ENCODE results near the gene TPBGL.

TPBGL gene

GRCh38 chr11:75212411-75212810, 28.2 kb upstream of the TPBGL start:
- no peak for DNase-seq (ENCODE audit: low spot score)

GRCh38 chr11:75214411-75214821, 26.2 kb upstream of the TPBGL start:
- DNase-seq (ENCODE audit: low spot score) = peak; percentile 28

GRCh38 chr11:75214843-75215242, 25.7 kb upstream of the TPBGL start:
- no peak for DNase-seq (ENCODE audit: low spot score)

GRCh38 chr11:75219869-75220268, 20.7 kb upstream of the TPBGL start:
- DNase-seq (ENCODE audit: low spot score) = no peak

GRCh38 chr11:75223954-75224643, 16.5 kb upstream of the TPBGL start:
- no peak for DNase-seq (ENCODE audit: low spot score)

- DNase-seq (ENCODE audit: low spot score) = no peak
Observed at GRCh38 chr11:75225794-75226193, 14.8 kb upstream of the TPBGL start.

GRCh38 chr11:75229466-75229865, 11.1 kb upstream of the TPBGL start:
- DNase-seq (ENCODE audit: low spot score) = no peak

- no peak for DNase-seq (ENCODE audit: low spot score)
Observed at GRCh38 chr11:75230621-75231020, 10.0 kb upstream of the TPBGL start.

GRCh38 chr11:75233754-75234172, 6.8 kb upstream of the TPBGL start:
- DNase-seq (ENCODE audit: low spot score) = peak; percentile 12

GRCh38 chr11:75236062-75236461, 4.5 kb upstream of the TPBGL start:
- no peak for DNase-seq (ENCODE audit: low spot score)

- DNase-seq (ENCODE audit: low spot score) = no peak
Observed at GRCh38 chr11:75237050-75237449, 3.5 kb upstream of the TPBGL start.

- no peak for DNase-seq (ENCODE audit: low spot score)
Observed at GRCh38 chr11:75238595-75239440, 1.8 kb upstream of the TPBGL start.

- no peak for DNase-seq (ENCODE audit: low spot score)
Observed at GRCh38 chr11:75239531-75240290, 863 bp upstream of the TPBGL start.

- DNase-seq (ENCODE audit: low spot score) = peak; percentile 49
Observed at GRCh38 chr11:75241036-75241905, 697 bp downstream of the TPBGL start.

GRCh38 chr11:75241906-75242644, 1.5 kb downstream of the TPBGL start:
- DNase-seq (ENCODE audit: low spot score) = no peak

GRCh38 chr11:75242722-75243600, 2.4 kb downstream of the TPBGL start:
- DNase-seq (ENCODE audit: low spot score) = no peak

GRCh38 chr11:75244052-75244814, 3.7 kb downstream of the TPBGL start:
- no peak for DNase-seq (ENCODE audit: low spot score)

GRCh38 chr11:75245356-75246005, 4.9 kb downstream of the TPBGL start:
- DNase-seq (ENCODE audit: low spot score) = no peak
